ENCODE results near the gene BMPR1A. TPM values are rescaled to one million over a fixed set of nuclear protein-coding genes. Genes with fewer than 3 reads are reported as not detected.
"Not testable (repeated sequence)": the region's sequence is repeated elsewhere in the genome, so short reads cannot be mapped to it uniquely, and the experiment has no call there.

Gene BMPR1A
- total and polyA plus RNA-seq, 12 donors, result 4.4 to 55.9 (median 27.0) TPM

DNA sequence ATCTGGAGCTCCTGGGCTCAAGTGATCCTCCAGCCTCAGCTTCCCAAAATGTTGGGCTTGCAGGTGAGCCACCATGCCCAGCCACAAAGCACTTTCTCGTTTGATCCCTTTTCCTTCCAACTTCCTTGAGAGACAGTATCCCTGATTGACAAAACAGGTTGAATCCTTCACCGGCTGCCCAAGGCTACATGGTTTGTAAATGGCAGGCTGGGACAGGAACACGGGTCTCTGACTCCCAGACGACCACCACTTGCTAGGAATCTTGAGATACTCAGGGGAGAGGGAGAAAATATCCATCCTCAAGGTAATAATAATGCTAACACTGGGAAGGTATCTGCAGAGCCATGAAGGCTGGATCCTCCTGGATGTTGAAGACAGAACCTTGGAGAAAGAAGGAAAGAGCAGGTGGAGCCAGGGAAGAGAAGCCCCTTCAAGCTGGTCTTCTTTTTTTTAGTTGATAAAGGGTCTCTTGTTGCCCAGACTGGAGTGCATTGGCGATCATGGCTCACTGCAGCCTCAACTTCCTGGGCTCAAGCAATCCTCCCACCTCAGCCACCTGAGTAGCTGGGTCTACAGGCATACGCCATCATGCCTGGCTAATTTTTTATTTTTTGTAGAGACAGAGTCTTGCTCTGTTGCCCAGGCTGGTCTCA, 181.2 kb downstream of the BMPR1A start:
- peaks cover 7 to 17% of the 10 kb centered on the region in 2 donors for H3K4me1 ChIP-seq (replicated peaks in 1 of 2)
- WGBS, 4 donors, result 54 to 58% (median 56%) methylated on average over 6 of the region's 6 CpGs
- DNase-seq, result peak in 1 of 7 donors; percentile 48
- H3K9me3 ChIP-seq (replicated peaks in 1 of 3), result no peaks in the 10 kb centered on the region
- H3K27ac ChIP-seq, result peak overlapping the region in 3 of 5 donors; percentile 36 to 65 (median 55)
- H3K36me3 ChIP-seq (replicated peaks in 1 of 2), result no peaks in the 10 kb centered on the region
- H3K27me3 ChIP-seq, result no peaks in the 10 kb centered on the region
- H3K4me3 ChIP-seq, result no peak overlapping the region
- TF ChIP-seq, protein P1, sequence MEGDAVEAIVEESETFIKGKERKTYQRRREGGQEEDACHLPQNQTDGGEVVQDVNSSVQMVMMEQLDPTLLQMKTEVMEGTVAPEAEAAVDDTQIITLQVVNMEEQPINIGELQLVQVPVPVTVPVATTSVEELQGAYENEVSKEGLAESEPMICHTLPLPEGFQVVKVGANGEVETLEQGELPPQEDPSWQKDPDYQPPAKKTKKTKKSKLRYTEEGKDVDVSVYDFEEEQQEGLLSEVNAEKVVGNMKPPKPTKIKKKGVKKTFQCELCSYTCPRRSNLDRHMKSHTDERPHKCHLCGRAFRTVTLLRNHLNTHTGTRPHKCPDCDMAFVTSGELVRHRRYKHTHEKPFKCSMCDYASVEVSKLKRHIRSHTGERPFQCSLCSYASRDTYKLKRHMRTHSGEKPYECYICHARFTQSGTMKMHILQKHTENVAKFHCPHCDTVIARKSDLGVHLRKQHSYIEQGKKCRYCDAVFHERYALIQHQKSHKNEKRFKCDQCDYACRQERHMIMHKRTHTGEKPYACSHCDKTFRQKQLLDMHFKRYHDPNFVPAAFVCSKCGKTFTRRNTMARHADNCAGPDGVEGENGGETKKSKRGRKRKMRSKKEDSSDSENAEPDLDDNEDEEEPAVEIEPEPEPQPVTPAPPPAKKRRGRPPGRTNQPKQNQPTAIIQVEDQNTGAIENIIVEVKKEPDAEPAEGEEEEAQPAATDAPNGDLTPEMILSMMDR (IDR thresholded peaks at IDR 0.05), result no peak
- no peak for TF ChIP-seq POLR2A (IDR thresholded peaks at IDR 0.05)
- intact Hi-C loops (cut with DNase I), result no loop called here

DNA sequence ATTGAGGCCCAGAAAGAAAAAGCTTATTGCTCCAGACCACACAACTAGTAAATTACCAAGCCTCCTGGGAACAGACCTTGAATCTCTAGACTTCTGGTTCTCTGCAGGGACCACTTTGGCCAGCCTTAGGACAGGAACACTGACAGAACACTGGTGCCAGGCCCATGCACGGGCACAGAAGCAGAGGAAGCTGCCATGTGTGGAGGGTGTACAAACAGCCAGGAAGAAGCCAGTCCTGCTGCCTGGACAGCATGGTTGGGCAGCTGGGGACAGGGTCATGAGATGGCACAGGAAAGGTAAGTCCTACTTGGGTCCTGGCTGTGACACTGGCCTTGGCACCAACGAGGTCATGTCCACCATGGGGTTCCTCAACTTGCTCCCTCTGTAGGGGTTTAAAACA, 181.8 kb downstream of the BMPR1A start:
- peak in 1 of 7 donors; percentile 54 for DNase-seq
- no peak overlapping the region for H3K27ac ChIP-seq
- peaks cover 7 to 17% of the 10 kb centered on the region in 2 donors for H3K4me1 ChIP-seq (replicated peaks in 1 of 2)
- no peak for TF ChIP-seq POLR2A (IDR thresholded peaks at IDR 0.05)
- TF ChIP-seq, protein P1 (IDR thresholded peaks at IDR 0.05), result no peak
- no peaks in the 10 kb centered on the region for H3K36me3 ChIP-seq (replicated peaks in 1 of 2)
- no peaks in the 10 kb centered on the region for H3K9me3 ChIP-seq (replicated peaks in 1 of 3)
- 54 to 72% (median 65%) methylated on average over 2 of the region's 2 CpGs for WGBS, 4 donors
- H3K27me3 ChIP-seq, result no peaks in the 10 kb centered on the region
- intact Hi-C loops (cut with DNase I), result no loop called here
- H3K4me3 ChIP-seq, result no peak overlapping the region

DNA sequence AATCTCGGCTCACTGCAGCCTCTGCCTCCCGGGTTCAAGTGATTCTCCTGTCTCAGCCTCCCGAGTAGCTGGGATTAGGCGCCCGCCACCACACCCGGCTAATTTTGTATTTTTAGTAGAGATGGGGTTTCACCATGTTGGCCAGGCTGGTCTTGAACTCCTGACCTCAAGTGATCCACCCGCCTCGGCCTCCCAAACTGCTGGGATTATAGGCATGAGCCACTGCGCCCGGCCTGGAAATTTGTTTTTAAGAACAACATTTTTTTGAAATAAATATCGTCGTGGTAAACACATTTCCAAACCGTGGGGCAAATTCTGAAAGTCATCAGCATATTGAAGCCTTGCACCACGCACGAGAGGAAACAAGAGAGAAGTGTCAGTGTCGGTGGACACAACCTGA, 183.7 kb downstream of the BMPR1A start:
- H3K9me3 ChIP-seq (replicated peaks in 1 of 3); H3K27ac ChIP-seq; intact Hi-C loops (cut with DNase I); H3K36me3 ChIP-seq (replicated peaks in 1 of 2); H3K4me3 ChIP-seq; H3K27me3 ChIP-seq: not testable (repeated sequence)
- peaks cover 12 to 31% of the 10 kb centered on the region in 2 donors for H3K4me1 ChIP-seq (replicated peaks in 1 of 2)
- peak in 1 of 7 donors; percentile 53 for DNase-seq
- 86 to 91% (median 88%) methylated on average over 15 to 16 of the region's 16 CpGs for WGBS, 4 donors

DNA sequence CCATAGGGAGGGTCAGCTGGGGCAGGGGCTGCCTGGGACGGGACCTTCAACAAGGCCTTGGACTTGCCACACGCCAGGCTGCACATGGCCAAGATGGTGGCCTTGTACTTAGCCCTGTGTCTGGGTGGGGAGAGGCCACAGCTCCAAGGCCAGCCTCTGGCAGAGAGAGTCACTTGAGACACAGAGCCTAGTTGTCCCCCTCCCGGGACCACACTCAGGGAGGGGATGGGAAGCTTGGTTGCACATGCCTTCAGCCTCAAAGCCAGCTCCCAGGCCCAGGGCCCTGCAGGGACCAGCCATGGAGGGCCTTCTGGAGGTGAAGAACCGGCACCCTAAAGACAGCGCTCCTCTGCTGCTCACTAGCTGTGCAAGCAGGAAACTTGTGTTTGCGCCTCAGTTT, 184.3 kb downstream of the BMPR1A start:
- no peaks in the 10 kb centered on the region for H3K9me3 ChIP-seq (replicated peaks in 1 of 3)
- DNase-seq, result peak in 1 of 7 donors; percentile 53
- TF ChIP-seq POLR2A (IDR thresholded peaks at IDR 0.05), result no peak
- TF ChIP-seq, protein P1 (IDR thresholded peaks at IDR 0.05), result no peak
- intact Hi-C loops (cut with DNase I), result no loop called here
- no peak overlapping the region for H3K27ac ChIP-seq
- H3K4me3 ChIP-seq, result no peak overlapping the region
- 62 to 100% (median 67%) methylated on average over 3 to 6 of the region's 6 CpGs for WGBS, 4 donors
- H3K4me1 ChIP-seq (replicated peaks in 1 of 2), result peaks cover 12 to 31% of the 10 kb centered on the region in 2 donors
- H3K27me3 ChIP-seq, result no peaks in the 10 kb centered on the region
- H3K36me3 ChIP-seq (replicated peaks in 1 of 2), result no peaks in the 10 kb centered on the region

DNA sequence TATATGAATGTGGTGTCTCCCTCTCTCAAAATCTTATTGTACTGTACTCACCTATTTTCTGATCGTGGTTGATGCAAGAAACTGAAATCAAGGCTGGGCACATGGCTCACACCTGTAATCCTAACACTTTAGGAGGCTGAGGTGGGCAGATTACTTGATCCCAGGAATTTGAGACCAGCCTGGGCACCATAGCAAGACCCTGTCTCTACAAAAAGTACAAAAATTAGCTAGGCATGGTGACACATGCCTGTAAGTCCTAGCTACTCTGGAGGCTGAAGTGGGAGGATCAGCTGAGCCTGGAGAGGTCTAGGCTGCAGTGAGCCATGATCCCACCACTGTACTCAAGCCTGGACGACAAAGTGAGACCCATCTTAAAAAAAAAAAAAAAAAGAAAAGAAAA, 185.0 kb downstream of the BMPR1A start:
- 76 to 91% (median 87%) methylated on average over 2 of the region's 2 CpGs for WGBS, 4 donors
- intact Hi-C loops (cut with DNase I), result no loop called here
- peak in 1 of 7 donors; percentile 24 for DNase-seq
- Histone ChIP-seq H3K27ac (no peak overlapping the region), H3K9me3 (replicated peaks in 1 of 3) (no peaks in the 10 kb centered on the region), H3K4me3 (no peak overlapping the region), H3K27me3 (no peaks in the 10 kb centered on the region), H3K36me3 (replicated peaks in 1 of 2) (no peaks in the 10 kb centered on the region), H3K4me1 (replicated peaks in 1 of 2) (peaks cover 12 to 31% of the 10 kb centered on the region in 2 donors)
- TF ChIP-seq POLR2A (IDR thresholded peaks at IDR 0.05), result no peak
- TF ChIP-seq, protein P1 (IDR thresholded peaks at IDR 0.05), result no peak
